HEK293 (cell line): Measurements from ENCODE around the gene P2RY2.

Experiments used
- BCL11A ChIP-seq: fragments of 450-650 bp; formaldehyde crosslinking; IDR thresholded peaks from 2 replicates; pipeline ENCODE4 v1.5.1; 2016; ENCODE audit warnings: low read depth, missing biosample characterization, missing genetic modification characterization
- GLI4 ChIP-seq: fragments of 450-650 bp; formaldehyde crosslinking; IDR thresholded peaks from 2 replicates; pipeline ENCODE4 v1.5.1; 2016; ENCODE audit warnings: missing biosample characterization, missing genetic modification characterization
- HOXC10 ChIP-seq: sonication (generic); formaldehyde crosslinking; IDR thresholded peaks from 2 replicates; pipeline ENCODE4 v1.8.1; 2023; ENCODE audit warnings: mild to moderate bottlenecking, missing genetic modification reagents
- KLF1 ChIP-seq: fragments of 450-650 bp; formaldehyde crosslinking; IDR thresholded peaks from 2 replicates; pipeline ENCODE4 v1.5.1; 2016; ENCODE audit warnings: missing biosample characterization, missing genetic modification characterization
- KLF10 ChIP-seq: fragments of 450-650 bp; IDR thresholded peaks from 2 replicates; pipeline ENCODE4 v1.5.1; 2018; ENCODE audit warnings: missing biosample characterization, mild to moderate bottlenecking, missing genetic modification characterization
- PRDM6 ChIP-seq: fragments of 450-650 bp; formaldehyde crosslinking; IDR thresholded peaks from 2 replicates; pipeline ENCODE4 v1.5.1; 2017; ENCODE audit warnings: missing biosample characterization, missing genetic modification characterization
- RBAK ChIP-seq: fragments of 450-650 bp; formaldehyde crosslinking; IDR thresholded peaks from 2 replicates; pipeline ENCODE4 v1.5.1; 2016; ENCODE audit warnings: missing biosample characterization, missing genetic modification characterization
- REST ChIP-seq: fragments of 450-650 bp; formaldehyde crosslinking; IDR thresholded peaks from 2 replicates; pipeline ENCODE4 v1.5.1; 2016; ENCODE audit warnings: missing biosample characterization, missing genetic modification characterization
- WT1 ChIP-seq: fragments of 450-650 bp; formaldehyde crosslinking; IDR thresholded peaks from 2 replicates; pipeline ENCODE4 v1.5.1; 2016; ENCODE audit warnings: missing biosample characterization, missing genetic modification characterization
- ZIC2 ChIP-seq: fragments of 450-650 bp; formaldehyde crosslinking; IDR thresholded peaks from 2 replicates; pipeline ENCODE4 v1.5.1; 2016; ENCODE audit warnings: missing biosample characterization, missing genetic modification characterization
- ZNF335 ChIP-seq: fragments of 450-650 bp; formaldehyde crosslinking; conservative IDR thresholded peaks from 2 replicates; pipeline ENCODE4 v1.5.1; 2016; ENCODE audit warnings: missing biosample characterization, missing genetic modification characterization
- ZNF777 ChIP-seq: fragments of 450-650 bp; formaldehyde crosslinking; IDR thresholded peaks from 2 replicates; pipeline ENCODE4 v1.5.1; 2017; ENCODE audit warnings: missing biosample characterization, missing genetic modification characterization, borderline replicate concordance
- TF ChIP-seq, protein P1 (sequence below): fragments of 450-650 bp; formaldehyde crosslinking; IDR thresholded peaks from 2 replicates; pipeline ENCODE4 v1.5.1; 2016; ENCODE audit warnings: missing biosample characterization, missing genetic modification characterization

DNA sequence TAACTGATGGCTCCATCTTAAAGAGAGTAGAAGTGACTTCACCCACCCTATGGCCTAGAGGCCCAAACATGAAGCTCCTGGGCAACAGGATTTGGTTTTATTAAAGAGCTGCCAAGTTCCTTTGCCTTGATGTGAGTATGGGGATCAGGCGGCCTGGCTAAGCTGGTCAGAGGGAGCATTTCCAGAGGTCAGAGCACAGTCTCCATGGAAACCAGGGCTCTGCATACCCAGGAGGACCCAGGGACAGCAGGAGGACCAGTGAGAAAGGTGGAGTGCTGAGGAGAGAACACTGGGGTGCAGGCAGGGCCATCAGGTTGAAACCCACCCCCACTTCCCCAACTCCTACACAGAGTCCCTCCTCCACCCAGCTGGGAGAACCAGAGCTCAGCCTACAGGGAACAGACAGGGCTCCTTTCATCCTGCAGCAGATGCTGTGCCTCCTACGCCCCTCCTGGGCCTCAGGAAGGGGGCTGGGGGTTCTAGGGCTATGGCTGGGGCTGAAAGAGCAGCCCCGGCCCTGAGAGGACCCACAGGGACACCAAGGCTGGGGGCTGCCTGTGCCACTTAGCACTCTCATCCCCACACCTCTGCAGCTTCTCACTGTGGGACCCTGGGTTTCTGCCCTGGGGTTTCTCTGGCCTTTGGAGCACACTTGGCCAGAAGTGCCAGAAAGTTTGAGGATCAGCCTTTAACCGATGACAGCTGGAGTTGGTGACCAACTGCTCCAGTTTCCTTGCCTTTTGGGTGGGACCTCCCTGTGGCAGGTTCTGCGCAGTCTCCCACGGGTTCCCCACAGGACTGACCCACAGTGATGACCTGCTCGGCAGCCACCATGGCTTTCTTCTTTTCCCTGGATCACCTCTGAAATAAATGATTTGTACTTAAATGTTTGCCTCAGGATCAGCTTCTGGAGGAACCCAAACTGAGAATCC, 40.3 kb downstream of the P2RY2 start:
- TF ChIP-seq, protein P1, sequence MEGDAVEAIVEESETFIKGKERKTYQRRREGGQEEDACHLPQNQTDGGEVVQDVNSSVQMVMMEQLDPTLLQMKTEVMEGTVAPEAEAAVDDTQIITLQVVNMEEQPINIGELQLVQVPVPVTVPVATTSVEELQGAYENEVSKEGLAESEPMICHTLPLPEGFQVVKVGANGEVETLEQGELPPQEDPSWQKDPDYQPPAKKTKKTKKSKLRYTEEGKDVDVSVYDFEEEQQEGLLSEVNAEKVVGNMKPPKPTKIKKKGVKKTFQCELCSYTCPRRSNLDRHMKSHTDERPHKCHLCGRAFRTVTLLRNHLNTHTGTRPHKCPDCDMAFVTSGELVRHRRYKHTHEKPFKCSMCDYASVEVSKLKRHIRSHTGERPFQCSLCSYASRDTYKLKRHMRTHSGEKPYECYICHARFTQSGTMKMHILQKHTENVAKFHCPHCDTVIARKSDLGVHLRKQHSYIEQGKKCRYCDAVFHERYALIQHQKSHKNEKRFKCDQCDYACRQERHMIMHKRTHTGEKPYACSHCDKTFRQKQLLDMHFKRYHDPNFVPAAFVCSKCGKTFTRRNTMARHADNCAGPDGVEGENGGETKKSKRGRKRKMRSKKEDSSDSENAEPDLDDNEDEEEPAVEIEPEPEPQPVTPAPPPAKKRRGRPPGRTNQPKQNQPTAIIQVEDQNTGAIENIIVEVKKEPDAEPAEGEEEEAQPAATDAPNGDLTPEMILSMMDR (tag by site-specific recombination): no peak
- TF ChIP-seq REST (tag by site-specific recombination) (no peak), KLF1 (tag by site-specific recombination) (no peak), GLI4 (tag by site-specific recombination) (no peak), ZNF335 (tag by site-specific recombination) (no peak), BCL11A (tag by site-specific recombination) (no peak), RBAK (tag by site-specific recombination) (no peak), PRDM6 (tag by site-specific recombination) (no peak), WT1 (tag by site-specific recombination) (no peak), ZIC2 (no peak), ZNF777 (tag by site-specific recombination) (no peak), KLF10 (tag by site-specific recombination) (no peak), HOXC10 (no peak)
